Keratinocyte (primary cell): Measurements from ENCODE around the gene LAT. TPM values are rescaled to one million over a fixed set of nuclear protein-coding genes. Genes with fewer than 3 reads are reported as not detected.

Source experiments
- DNase-seq: peaks from one replicate; pipeline ENCODE4 v3.0.0-alpha.2; 2011; ENCODE audit warnings: low read depth, missing footprints, low spot score
- FAIRE-seq: peaks from 2 replicates; lab custom pipeline; 2011; peaks lifted over from hg19 to GRCh38; lab: Jason Lieb, UNC
- H2AFZ ChIP-seq: 2 replicates; pipeline ENCODE4 v1.6.0; 2012; ENCODE audit warnings: low read length, control low read depth, inconsistent platforms; ENCODE audit not compliant: control insufficient read depth
- H3K27ac ChIP-seq: 2 replicates; pipeline ENCODE4 v1.5.1; 2011; ENCODE audit warnings: low read length; ENCODE audit not compliant: control insufficient read depth, insufficient read depth
- H3K27me3 ChIP-seq: 3 replicates; pipeline ENCODE4 v1.6.0; 2011; ENCODE audit warnings: low read length; ENCODE audit not compliant: control insufficient read depth, insufficient read depth; ENCODE audit errors: extremely low read depth
- H3K36me3 ChIP-seq, 2 experiments: 2 replicates in 1 of 2; 3 replicates in 1 of 2; pipeline ENCODE4 v1.5.1; 2011; ENCODE audit warnings: low read length in 2 of 2, mild to moderate bottlenecking in 1 of 2; ENCODE audit not compliant: control insufficient read depth in 2 of 2, insufficient read depth in 2 of 2; ENCODE audit errors: extremely low read depth in 1 of 2
- H3K4me1 ChIP-seq: 3 replicates; pipeline ENCODE4 v1.5.1; 2011; ENCODE audit warnings: low read length; ENCODE audit not compliant: control insufficient read depth, insufficient read depth; ENCODE audit errors: extremely low read depth
- H3K4me2 ChIP-seq: 3 replicates; pipeline ENCODE4 v1.6.0; 2011; ENCODE audit warnings: low read depth, low read length; ENCODE audit not compliant: control insufficient read depth, insufficient read depth; ENCODE audit errors: extremely low read depth
- H3K4me3 ChIP-seq, 3 experiments: fragments of 200-600 bp in 1 of 3; sonication (generic) in 1 of 3; 2 replicates in 2 of 3; 3 replicates in 1 of 3; pipeline ENCODE4 v1.5.1; 2011 to 2016; ENCODE audit warnings: low read length in 3 of 3, mild to moderate bottlenecking in 3 of 3, control low read depth in 2 of 3, inconsistent platforms in 1 of 3, low read depth in 1 of 3, mixed read lengths in 1 of 3, mixed run types in 1 of 3, moderate library complexity in 1 of 3; ENCODE audit not compliant: control insufficient read depth in 2 of 3, insufficient read depth in 2 of 3; ENCODE audit errors: extremely low read depth in 1 of 3
- H3K79me2 ChIP-seq: 2 replicates; pipeline ENCODE4 v1.6.0; 2012; ENCODE audit warnings: low read length; ENCODE audit not compliant: control insufficient read depth, insufficient read depth
- H3K9ac ChIP-seq: 3 replicates; pipeline ENCODE4 v1.6.0; 2011; ENCODE audit warnings: low read length; ENCODE audit not compliant: control insufficient read depth, insufficient read depth; ENCODE audit errors: extremely low read depth
- H3K9me1 ChIP-seq: 3 replicates; pipeline ENCODE4 v1.6.0; 2011; ENCODE audit warnings: low read length; ENCODE audit not compliant: control insufficient read depth, insufficient read depth; ENCODE audit errors: extremely low read depth
- H3K9me3 ChIP-seq: 2 replicates; pipeline ENCODE4 v1.5.1; 2012; ENCODE audit warnings: low read depth, low read length; ENCODE audit not compliant: control insufficient read depth
- H4K20me1 ChIP-seq: 3 replicates; pipeline ENCODE4 v1.6.0; 2011; ENCODE audit warnings: low read length; ENCODE audit not compliant: control insufficient read depth, insufficient read depth; ENCODE audit errors: extremely low read depth
- CTCF ChIP-seq, 3 experiments: IDR thresholded peaks in 1 of 3; conservative IDR thresholded peaks in 1 of 3; optimal IDR thresholded peaks in 1 of 3; 2 replicates in 2 of 3; 3 replicates in 1 of 3; pipeline versions ENCODE3 to v1.5.1; 2011; ENCODE audit warnings: low read length in 3 of 3, mild to moderate bottlenecking in 3 of 3, moderate library complexity in 2 of 3, control low read depth in 1 of 3, inconsistent platforms in 1 of 3; ENCODE audit not compliant: insufficient read depth in 2 of 3; ENCODE audit errors: extremely low read depth in 1 of 3
- EZH2 ChIP-seq: IDR thresholded peaks from one replicate; pipeline ENCODE4 v1.6.1; 2012; ENCODE audit warnings: inconsistent platforms, mild to moderate bottlenecking, low read length, moderate library complexity
- dilution Hi-C: fragments of 300-500 bp; cut with MboI; formaldehyde crosslinking; loops from one replicate; pipeline ENCODE4 v1.7.0; 2020; ENCODE audit warnings: low sequenced_read_pairs; ENCODE audit not compliant: extremely low pct_ligation_motif_present
- polyA plus RNA-seq, 5 experiments: library from polyadenylated mRNA; depleted of rRNA in 3 of 5; stranded (reverse) in 3 of 5; stranded (forward) in 1 of 5; unstranded in 1 of 5; fragments of >200 nt; gene quantifications; 1 replicate in 1 of 5; 2 replicates in 3 of 5; 3 replicates in 1 of 5; pipeline versions ENCODE4 v1.2.1 to v1.2.3, GENCODE V29; 2011 to 2012; ENCODE audit warnings: missing spikeins in 2 of 5, low read depth in 1 of 5, low replicate concordance in 1 of 5

The LAT gene
- polyA plus RNA-seq, 1 donor (not counting 4 experiments of a cell fraction or from before 2014, with no cell fraction given): 1.2 TPM

DNA sequence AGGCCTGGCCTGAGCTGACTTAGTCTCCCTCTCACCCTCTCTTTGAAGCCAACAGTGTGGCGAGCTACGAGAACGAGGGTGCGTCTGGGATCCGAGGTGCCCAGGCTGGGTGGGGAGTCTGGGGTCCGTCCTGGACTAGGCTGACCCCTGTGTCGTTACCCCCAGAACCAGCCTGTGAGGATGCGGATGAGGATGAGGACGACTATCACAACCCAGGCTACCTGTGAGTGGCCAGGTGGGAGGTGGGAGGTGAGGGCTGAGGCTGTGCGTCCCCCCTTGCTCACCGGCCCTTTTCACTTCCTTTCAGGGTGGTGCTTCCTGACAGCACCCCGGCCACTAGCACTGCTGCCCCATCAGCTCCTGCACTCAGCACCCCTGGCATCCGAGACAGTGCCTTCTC, 1.6 kb downstream of the LAT start:
- H3K4me3 ChIP-seq: no peak overlapping the region

DNA sequence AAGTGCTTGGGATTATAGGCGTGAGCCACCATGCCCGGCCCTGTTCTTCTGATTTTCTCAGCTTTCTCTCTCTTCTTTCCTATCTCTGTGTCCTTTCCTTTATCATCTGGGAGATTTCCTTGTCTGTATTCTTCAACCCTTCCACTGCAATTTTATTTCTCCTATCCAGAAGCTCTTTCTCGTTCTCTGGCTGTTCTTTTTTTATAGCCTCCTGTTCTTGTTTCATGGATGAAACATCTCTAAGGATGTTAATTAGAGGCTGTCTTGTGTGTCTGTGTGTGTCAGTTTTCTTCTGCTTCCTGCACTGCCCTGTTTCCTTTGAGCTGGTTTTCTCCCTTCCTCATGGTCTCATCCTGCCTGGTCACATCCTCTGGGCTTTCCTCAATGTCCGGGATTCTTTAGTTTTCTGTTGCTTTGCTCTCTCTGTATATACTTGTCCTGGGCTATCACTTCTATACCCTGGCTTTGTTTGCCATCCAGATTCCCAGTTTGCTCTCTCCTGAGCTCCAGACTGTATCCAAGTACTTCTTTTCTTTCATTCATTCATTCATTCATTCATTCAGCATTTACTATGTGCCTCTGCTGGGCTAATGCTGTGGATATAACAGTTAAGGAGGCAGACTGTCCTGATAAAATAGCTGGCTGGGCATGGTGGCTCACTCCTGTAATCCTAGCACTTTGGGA, 2.5 kb downstream of the LAT start:
- Histone ChIP-seq H2AFZ (no peak overlapping the region), H3K9me3 (peaks cover 1% of the 10 kb centered on the region), H4K20me1 (no peaks in the 10 kb centered on the region), H3K9ac (no peak overlapping the region), H3K9me1 (no peaks in the 10 kb centered on the region), H3K4me1 (no peaks in the 10 kb centered on the region), H3K4me2 (no peak overlapping the region), H3K79me2 (no peaks in the 10 kb centered on the region), H3K27me3 (no peaks in the 10 kb centered on the region), H3K4me3 (no peak overlapping the region), H3K27ac (no peak overlapping the region), H3K36me3 (peaks cover 11 to 22% of the 10 kb centered on the region in 2 experiments)
- FAIRE-seq (no peak), DNase-seq (no peak)
- dilution Hi-C loops: no loop called here
- TF ChIP-seq EZH2: no peak
- TF ChIP-seq CTCF (optimal IDR thresholded peaks at IDR 0.05 in 1 of 3, IDR thresholded peaks at IDR 0.05 in 1 of 3, conservative IDR thresholded peaks at IDR 0.05 in 1 of 3; ENCODE audit: extremely low read depth in 1 of 3, insufficient read depth in 2 of 3, low read length in 3 of 3): no peak

More for the DNA sequence above, 1.6 kb downstream of the LAT start:
- FAIRE-seq (no peak), DNase-seq (no peak)
- dilution Hi-C loops: no loop called here
- Histone ChIP-seq H3K36me3 (peaks cover 16 to 25% of the 10 kb centered on the region in 2 experiments), H3K27ac (no peak overlapping the region), H2AFZ (no peak overlapping the region), H3K4me2 (no peak overlapping the region), H3K9me1 (no peaks in the 10 kb centered on the region), H3K27me3 (no peaks in the 10 kb centered on the region), H3K9me3 (peaks cover 1% of the 10 kb centered on the region), H3K79me2 (no peaks in the 10 kb centered on the region), H3K4me1 (no peaks in the 10 kb centered on the region), H4K20me1 (no peaks in the 10 kb centered on the region), H3K9ac (no peak overlapping the region)
- TF ChIP-seq EZH2 (no peak), CTCF (optimal IDR thresholded peaks at IDR 0.05 in 1 of 3, IDR thresholded peaks at IDR 0.05 in 1 of 3, conservative IDR thresholded peaks at IDR 0.05 in 1 of 3; ENCODE audit: extremely low read depth in 1 of 3, insufficient read depth in 2 of 3, low read length in 3 of 3) (no peak)
